Measurements from ENCODE around the gene RFESD.
"Not testable (repeated sequence)": the region's sequence is repeated elsewhere in the genome, so short reads cannot be mapped to it uniquely, and the experiment has no call there.

The RFESD gene

DNA sequence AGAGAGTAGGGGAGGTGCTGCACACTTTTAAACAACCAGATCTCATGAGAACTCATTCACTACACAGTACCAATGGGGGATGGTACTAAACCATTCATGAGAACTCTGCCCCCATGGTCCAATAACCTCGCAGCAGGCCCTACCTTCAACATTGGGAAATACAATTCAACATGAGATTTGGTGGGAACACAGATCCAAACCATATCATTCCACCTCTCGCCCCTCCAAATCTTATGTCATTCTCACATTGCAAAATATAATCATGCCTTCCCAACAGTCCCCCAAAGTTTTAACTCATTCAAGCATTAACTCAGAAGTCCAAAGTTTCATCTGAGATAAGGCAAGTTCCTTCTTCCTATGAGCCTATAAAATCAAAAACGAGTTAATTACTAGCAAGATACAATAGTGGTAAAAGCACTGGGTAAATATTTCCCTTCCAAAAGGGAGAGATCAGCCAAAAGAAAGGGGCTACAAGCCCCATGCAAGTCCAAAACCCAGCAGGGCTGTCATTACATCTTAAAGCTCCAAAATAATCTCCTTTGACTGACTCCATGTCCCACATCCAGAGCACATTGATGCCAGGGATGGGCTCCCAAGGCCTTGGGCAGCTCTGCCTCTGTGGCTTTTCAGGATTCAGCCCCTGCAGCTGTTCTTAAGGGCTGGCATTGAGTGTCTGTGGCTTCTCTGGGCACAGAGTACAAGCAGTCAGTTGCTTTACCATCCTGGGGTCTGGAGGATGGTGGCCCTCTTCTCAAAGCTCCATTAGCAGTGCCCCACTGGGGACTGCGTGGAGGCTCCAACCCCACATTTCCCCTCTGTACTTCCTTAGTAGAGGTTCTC, 18.4 kb upstream of the RFESD start:
- DNase-seq (ENCODE audit: extremely low read depth in 1 of 2, low read depth in 1 of 2): no peak

DNA sequence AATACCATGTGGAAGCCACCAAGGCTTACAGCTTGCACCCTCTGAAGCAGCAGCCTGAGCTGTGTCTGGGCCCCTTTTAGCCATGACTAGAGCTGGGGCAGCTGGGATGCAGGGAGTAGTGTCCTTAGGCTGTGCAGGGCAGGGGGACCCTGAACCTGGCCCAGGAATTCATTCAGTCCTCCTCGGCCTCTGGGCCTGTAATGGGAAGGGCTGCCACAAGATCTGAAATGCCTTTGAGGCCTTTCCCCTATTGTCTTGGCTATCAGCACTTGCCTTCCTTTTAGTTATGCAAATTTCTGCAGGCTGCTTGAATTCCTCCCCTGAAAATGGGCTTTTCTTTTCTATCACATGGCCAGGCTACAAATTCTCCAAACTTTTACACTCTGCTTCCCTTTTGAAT, 17.6 kb upstream of the RFESD start:
- no peak for DNase-seq (ENCODE audit: extremely low read depth in 1 of 2, low read depth in 1 of 2)

DNA sequence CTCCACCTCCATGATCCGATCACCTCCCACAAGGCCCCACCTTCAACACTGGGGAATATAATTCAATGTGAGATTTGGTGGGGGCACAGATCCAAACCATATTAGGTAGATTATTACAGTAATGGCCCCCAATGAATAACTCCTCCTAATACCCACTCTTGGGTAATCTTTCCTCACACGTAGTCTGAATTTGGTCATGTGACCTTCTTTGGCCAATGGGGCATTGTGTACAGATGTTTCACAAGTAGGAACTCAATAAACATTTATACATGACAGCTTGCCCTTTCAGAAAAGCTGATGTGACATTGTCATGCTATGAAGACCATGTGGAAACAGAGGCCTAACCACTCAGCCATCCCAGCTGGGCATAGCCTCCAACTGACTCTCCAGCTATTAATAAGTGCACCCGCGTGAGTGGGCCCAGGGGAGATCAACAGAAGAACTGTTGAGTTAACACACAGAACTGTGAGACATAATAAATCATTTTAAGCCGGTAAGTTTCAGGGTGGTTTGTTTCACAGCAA, 16.1 kb upstream of the RFESD start:
- DNase-seq (ENCODE audit: extremely low read depth in 1 of 2, low read depth in 1 of 2): no peak

DNA sequence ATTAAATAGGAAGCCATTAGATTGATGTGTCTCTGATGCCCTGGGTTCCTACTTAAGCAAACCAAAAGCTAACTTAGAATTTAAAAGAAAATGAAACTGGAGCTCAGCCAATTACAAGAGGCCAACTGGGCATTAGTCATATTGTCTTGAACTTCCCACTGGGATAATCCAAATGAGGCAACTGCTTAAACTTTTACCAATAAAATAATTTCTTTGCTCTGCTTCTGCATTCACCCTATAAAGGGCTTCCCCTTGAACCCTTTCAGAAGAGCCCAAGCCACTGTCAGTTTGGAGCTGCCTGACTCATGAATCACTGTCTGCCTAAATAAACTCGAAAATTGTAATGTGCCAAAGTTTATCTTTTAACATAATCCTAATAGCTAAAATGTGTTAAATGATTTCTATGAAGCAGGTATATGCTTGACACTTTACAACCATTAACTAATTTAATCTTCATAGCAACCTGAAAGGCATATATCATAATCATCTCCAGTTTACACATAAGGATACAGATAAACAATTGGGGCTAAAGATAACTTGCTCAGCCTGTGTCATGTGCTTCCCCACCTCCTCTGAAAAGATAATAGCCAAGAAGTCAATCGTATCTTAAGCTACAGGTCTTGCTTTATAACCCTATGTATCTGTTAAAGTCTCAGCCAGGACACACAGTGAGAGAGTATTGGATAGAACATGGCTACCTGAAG, 15.2 kb upstream of the RFESD start:
- no peak for DNase-seq (ENCODE audit: extremely low read depth in 1 of 2, low read depth in 1 of 2)

DNA sequence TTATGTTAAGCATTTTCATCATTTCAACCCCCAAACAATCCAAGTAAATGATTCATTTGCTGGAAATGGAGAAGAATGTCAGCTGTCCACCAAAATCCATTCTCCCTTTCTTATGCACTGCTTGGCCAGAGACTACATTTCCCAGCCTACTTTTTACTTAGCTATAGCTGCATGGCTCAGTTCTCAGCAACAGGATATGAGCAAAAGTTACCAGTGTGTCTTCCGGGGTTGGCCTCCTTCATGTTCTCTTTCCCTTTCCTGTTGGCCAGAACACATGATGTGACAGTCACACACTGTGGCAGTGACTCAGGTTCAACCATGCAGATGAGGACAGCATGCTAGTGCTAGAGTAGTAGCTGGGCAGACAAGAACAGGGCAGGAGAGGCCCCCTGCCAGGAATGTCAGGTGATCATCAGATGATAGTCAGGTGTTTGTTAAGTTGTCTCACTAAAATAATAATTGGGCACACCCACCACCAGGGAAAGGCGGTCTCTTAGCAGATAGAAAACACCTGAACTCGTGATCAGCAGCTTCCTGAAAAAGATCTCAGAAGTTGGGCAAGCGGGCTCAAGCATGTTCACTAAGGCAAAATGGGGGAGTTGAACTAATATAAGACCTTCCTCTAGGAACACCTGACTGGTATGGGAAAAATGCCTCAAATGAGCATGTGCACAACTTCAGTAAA, 14.4 kb upstream of the RFESD start:
- peak; percentile 11 to 73 for DNase-seq (ENCODE audit: extremely low read depth in 1 of 2, low read depth in 1 of 2)

DNA sequence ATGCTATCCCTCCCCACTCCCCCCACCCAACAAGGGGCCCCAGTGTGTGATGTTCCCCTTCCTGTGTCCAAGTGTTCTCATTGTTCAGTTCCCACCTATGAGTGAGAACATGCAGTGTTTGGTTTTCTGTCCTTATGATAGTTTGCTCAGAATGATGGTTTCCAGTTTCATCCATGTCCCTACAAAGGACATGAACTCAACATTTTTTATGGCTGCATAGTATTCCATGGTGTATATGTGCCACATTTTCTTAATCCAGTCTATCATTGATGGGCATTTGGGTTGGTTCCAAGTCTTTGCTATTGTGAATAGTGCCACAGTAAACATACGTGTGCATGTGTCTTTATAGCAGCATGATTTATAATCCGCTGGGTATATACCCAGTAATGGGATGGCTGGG, 13.6 kb upstream of the RFESD start:
- not testable (repeated sequence) for DNase-seq (ENCODE audit: extremely low read depth in 1 of 2, low read depth in 1 of 2)

DNA sequence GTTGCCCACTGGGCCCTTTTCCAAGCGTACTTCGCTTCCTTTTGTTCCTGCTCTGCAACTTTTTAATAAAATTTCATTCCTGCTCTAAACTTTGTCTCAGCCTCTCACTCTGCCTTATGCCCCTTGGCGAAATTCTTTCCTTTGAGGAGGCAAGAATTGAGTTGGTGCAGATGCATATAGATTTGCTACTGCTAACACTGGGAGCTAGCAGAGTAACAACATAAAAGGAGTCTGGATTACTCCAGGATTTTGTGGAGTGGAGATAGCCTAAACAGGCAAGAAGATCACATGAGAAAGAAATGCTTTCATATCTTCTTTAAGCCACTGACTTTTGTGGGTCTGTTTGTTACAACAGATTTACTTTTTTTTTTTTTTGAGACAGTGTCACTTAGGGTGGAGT, 12.9 kb upstream of the RFESD start:
- DNase-seq (ENCODE audit: extremely low read depth in 1 of 2, low read depth in 1 of 2): no peak

DNA sequence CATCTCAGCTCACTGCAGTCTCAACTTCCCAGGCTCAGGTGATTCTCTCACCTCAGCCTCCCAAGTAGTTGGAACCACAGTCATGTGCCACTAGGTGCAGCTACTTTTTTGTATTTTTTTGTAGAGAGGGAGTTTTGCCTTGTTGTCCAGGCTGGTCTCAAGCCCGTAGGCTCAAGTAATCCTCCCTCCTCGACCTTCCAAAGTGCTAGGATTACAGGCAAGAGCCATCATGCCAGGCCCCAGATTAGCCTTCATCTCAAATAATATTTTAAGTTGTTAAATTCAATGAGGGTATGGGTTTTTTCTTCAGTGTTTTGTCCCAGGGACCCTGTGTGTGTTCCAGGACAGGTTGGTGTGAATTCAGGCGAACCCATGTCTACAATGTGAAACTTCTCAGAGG, 12.5 kb upstream of the RFESD start:
- no peak for DNase-seq (ENCODE audit: extremely low read depth in 1 of 2, low read depth in 1 of 2)

DNA sequence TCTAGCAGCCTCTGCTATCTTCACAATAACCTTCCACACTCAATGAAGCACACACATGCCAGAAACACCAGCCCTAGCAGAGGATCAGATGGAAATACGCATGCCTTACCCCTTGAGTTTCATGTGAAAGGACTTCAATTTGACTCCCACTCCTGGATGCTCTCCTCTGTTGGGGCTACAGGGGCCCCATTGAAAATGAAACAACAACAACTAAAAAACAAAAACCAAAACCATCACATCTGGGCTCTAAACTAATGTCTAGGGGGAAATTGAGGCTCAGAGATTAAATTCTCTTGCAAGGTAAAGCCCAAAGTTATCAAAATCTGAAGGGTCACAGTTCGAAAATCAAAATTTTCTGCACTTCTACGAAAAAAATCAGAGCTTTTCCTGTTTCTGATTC, 7.9 kb upstream of the RFESD start:
- DNase-seq (ENCODE audit: extremely low read depth in 1 of 2, low read depth in 1 of 2): no peak

DNA sequence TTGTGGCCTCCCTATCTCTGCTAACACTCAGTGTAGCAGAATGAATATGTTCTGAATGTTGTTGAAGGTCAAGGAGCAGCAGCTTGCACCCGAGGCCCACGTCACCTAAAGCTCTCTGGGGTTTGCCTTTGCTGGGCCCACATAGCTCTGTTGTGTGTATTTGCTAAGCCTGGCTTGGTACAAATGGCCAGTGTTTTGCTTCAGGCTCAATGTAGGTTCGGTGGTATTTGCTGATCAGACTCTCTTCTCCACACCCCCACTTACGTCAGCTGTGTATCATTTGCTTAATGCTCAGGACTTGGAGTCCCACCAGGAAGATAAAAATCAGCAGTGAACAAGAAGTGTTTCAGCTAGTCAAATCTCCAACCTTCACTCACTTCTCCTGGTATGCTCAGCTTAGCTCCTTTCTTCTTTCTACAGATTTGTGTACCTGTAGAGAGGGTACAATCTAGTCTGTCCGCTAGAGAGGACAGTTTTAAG, 4.8 kb upstream of the RFESD start:
- DNase-seq (ENCODE audit: extremely low read depth in 1 of 2, low read depth in 1 of 2): no peak

DNA sequence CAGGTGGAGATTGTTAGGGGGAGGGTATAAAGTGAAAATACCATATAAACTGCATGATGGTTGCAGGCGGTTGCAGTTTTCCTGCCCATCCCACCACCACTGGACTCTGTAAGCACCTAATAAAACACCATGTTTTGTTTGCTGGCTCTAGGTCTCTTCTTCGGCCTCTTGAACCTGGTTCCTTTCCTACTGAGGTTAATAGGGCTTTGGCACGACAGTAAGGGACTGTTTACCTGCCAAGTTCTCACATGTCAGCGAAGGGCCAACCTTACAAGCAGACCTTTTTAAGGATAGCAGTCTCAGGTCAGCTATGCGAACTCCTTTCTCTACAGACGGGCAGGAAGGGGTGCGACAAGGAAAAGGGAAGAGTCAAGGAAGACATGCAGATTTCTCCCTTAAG, 3.4 kb upstream of the RFESD start:
- no peak for DNase-seq (ENCODE audit: extremely low read depth in 1 of 2, low read depth in 1 of 2)

DNA sequence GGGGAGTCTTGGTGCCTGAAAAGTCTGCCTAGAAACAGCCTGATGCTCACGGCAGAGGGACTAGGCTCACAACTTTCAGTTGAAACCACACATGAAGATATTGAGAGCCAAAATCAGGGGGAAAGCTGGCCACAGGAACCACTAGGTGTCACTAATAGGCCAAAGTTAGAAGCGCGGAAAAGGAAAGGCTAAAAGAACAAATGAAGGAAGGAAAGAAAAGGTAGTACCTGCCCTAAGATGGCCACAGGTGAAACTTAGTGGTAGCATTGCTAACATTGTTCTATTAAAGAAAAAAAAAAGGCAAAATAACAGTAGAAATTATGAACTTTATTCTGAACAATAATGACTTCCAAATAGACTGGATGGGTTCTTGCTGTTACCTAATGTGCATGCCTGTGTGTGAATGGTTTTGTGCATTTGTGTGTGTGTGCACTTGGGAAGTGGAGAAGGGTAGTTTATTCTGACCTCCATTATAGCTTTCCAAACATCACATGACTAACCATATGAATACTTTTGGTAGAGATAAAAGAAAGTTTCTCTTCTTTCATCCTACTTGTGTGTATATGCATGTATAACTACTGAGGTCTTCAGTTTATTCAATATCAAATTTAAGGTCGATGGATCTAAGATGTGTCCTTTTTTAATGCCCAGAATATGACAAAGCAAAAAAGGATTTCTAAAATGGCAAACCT, 2.1 kb upstream of the RFESD start:
- DNase-seq (ENCODE audit: extremely low read depth in 1 of 2, low read depth in 1 of 2): no peak

DNA sequence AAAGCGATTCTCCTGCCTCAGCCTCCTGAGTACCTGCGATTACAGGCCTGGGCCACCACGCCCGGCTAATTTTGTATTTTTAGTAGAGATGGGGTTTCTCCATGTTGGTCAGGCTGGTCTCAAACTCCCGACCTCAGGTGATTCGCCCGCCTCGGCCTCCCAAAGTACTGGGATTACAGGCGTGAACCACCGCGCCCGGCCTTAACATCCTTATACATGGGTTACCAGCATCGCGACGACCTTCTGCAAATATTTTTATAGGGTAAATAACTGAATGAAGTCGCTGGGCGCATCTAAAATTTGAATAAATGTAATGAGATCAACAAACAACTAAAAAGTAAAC, 380 bp upstream of the RFESD start:
- DNase-seq (ENCODE audit: extremely low read depth in 1 of 2, low read depth in 1 of 2): not testable (repeated sequence)

DNA sequence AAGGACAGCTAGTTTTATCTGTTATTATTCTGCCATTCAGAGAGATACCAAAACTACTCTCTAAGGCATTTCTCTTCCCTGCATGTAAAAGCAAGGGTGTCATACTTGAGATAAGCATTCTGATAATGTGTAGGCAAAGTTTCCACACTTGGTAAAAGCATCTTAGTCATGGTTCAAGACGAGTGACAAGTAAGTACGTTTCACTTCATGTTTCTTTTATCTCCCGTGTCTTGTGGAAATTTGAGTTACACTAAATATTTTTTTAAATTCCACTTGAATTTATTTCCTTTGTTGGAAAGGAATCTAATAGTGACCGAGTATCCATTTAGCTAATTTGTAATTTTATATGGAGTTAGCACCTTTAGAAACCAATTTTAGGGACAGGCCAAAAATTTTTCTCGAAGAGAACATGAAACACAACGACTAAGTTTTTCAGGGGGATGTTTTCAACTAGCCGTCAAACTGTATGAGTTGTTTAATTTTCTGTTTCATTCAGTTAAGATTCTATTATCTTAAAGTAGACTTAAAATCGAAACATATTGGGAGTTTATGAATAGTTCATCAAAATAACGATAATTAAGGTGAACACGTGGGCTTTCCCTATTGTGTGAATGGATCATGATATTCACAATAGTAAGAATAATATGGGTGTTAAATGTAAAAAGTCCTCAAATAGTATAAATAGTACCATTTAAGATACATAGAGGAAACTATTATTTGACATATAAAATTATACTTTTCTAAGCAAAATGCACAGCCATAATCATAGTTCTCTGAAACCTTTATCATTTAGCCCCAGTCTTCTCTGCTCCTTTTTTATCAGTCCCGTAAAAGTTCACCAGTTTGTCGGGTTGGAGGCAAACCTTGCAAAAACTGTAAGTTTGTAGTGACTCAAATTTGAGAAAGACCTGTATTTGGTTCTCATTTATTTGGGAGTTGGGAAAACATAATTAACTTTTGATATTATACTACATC, 1.6 kb downstream of the RFESD start:
- DNase-seq (ENCODE audit: extremely low read depth in 1 of 2, low read depth in 1 of 2): no peak

DNA sequence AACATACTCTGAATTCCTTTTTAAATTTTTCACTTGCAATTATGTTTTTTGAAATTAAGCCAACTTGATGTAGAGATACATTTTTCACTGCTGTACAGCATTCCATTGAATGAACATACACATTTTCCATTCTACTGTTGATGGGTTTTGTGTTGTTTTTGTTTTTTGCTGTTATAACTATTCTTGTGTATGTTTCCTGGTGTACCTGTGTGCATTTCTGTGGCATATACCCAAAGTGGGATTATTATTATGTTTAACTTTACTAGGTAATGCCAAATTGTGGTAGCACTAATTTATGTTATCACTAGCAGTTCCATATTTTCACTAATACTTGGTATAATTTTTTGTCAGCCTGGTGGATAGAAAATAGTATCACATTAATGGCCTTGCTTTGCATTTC, 2.7 kb downstream of the RFESD start:
- DNase-seq (ENCODE audit: extremely low read depth in 1 of 2, low read depth in 1 of 2): no peak

DNA sequence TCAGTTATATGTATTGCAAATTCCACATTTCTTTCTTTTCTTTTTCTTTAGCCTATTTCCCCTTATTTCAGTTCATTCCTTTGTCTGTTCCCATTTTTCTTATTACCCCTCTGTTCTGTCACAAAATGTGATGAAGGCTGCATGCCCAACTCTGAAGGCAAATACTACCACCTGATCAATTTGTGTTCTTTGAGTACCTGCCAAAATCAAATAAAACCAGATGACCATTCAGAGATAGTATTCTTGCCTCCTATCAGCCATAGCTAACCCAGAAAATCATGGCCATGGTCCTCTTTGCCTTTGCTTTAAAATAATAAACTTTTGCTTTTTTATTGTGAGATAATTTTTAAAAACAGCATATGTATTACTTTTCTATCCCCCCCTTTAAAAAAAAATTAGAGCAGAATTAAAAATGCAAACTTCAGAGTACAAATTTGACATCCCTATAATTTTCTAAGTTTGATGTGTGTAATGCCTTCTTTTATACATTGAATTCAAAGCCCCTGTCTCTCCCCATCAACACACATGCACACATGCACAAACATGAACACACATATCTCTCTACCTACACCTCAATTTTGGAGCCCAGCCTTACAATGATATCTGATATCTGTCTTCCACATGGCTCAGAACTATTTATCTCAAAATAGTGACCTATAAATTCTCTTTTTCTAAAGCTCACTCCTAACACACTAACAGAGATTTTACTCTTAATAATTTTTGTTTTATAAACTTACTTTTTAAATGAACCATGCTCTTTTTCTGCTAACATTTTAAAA, 3.5 kb downstream of the RFESD start:
- DNase-seq (ENCODE audit: extremely low read depth in 1 of 2, low read depth in 1 of 2): no peak

DNA sequence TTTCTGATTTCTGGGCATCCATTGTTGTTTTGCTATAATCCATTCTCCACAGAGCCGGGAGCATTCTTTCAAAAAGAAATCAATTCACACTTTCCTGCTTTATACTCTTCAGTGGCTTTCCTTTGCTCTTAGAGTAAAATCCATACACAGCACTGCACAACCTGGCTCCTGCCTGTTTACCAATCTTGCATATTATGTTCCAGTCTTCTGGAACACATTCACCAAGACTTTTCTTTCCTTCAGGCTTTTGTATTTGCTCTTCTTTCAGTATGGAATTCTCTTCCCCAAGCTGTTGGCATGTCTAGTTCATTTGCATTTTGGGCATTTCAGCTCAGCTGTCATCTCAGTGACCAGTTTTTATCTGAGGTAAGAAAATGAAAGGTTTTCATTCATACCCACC, 6.3 kb downstream of the RFESD start:
- DNase-seq (ENCODE audit: extremely low read depth in 1 of 2, low read depth in 1 of 2): no peak

DNA sequence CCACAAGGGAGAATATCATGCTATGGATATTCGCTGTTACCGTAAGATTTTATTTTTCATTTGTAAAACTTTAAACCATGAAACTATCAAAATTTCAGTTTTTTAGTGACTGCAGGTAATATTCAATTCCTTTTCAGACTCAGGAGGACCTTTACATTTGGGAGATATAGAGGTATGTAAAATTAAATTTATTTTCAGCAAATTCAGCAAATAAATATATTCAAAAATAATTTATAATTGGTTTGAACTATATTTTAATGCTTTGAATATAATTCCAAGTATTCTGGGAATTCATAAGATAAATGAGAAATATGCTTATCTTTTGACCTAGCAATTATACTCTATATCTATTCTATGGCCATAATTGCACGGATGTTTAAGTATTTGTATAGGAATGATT, 7.6 kb downstream of the RFESD start:
- DNase-seq (ENCODE audit: extremely low read depth in 1 of 2, low read depth in 1 of 2): no peak

DNA sequence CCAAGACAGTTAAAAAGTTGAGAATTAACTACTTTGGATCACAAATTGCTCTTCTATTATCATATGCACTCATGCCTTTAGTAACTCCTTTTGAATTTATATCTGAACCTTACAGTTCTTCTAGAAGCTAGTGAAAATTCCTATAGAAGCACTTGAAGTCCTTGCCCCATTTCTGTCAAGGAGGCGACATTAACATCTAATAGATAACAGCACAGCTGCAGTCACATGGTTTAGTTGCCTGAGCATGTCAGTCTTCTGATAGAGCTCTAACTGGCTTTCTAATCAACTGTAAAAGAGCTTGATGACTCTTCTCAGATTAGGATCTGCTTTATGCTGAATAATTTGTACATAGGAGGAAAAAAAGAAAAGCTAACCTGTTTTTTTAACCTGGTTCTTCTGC, 9.0 kb downstream of the RFESD start:
- DNase-seq (ENCODE audit: extremely low read depth in 1 of 2, low read depth in 1 of 2): no peak

Data from stimulated activated CD8-positive, alpha-beta memory T cell treated with anti-CD3 and anti-CD28 coated beads, Interleukin-7, amount 100 ng/mL, for 48 hours (primary cell).